Astrocyte (in vitro differentiated cells and primary cell): ENCODE results near the gene PRKG1. TPM values are rescaled to one million over a fixed set of nuclear protein-coding genes. Genes with fewer than 3 reads are reported as not detected.

Source experiments
- DNase-seq: peaks from one replicate; pipeline ENCODE4 v3.0.0-alpha.2; 2010; ENCODE audit warnings: low read depth
- FAIRE-seq: peaks from 2 replicates; lab custom pipeline; 2011; peaks lifted over from hg19 to GRCh38; lab: Jason Lieb, UNC
- H2AFZ ChIP-seq: 2 replicates; pipeline ENCODE4 v1.6.0; 2012; ENCODE audit warnings: low read depth, low read length, inconsistent platforms
- H3K27ac ChIP-seq: 2 replicates; pipeline ENCODE4 v1.5.1; 2011; ENCODE audit warnings: low read depth, low read length, inconsistent platforms
- H3K27me3 ChIP-seq: 2 replicates; pipeline ENCODE4 v1.6.0; 2011; ENCODE audit warnings: low read length, inconsistent platforms; ENCODE audit not compliant: insufficient read depth
- H3K36me3 ChIP-seq: 2 replicates; pipeline ENCODE4 v1.5.1; 2011; ENCODE audit warnings: low read length, inconsistent platforms; ENCODE audit not compliant: insufficient read depth
- H3K4me1 ChIP-seq: 2 replicates; pipeline ENCODE4 v1.5.1; 2011; ENCODE audit warnings: low read length, inconsistent platforms; ENCODE audit not compliant: insufficient read depth
- H3K4me2 ChIP-seq: 2 replicates; pipeline ENCODE4 v1.6.0; 2012; ENCODE audit warnings: low read length, inconsistent platforms
- H3K4me3 ChIP-seq: 2 replicates; pipeline ENCODE4 v1.5.1; 2011; ENCODE audit warnings: low read depth, mild to moderate bottlenecking, low read length, inconsistent platforms; ENCODE audit not compliant: insufficient read depth
- H3K79me2 ChIP-seq: 2 replicates; pipeline ENCODE4 v1.6.0; 2012; ENCODE audit warnings: mild to moderate bottlenecking, low read length, inconsistent platforms; ENCODE audit not compliant: insufficient read depth
- H3K9ac ChIP-seq: 2 replicates; pipeline ENCODE4 v1.6.0; 2012; ENCODE audit warnings: mild to moderate bottlenecking, low read length, inconsistent platforms
- H3K9me3 ChIP-seq: 2 replicates; pipeline ENCODE4 v1.5.1; 2012; ENCODE audit warnings: low read depth, mild to moderate bottlenecking, low read length, inconsistent platforms; ENCODE audit not compliant: insufficient read depth
- H4K20me1 ChIP-seq: 2 replicates; pipeline ENCODE4 v1.6.0; 2012; ENCODE audit warnings: low read length, inconsistent platforms; ENCODE audit not compliant: insufficient read depth
- H3K27ac Mint-ChIP-seq: one replicate; pipeline ENCODE4 v1.8.0; 2021; ENCODE audit warnings: mild to moderate bottlenecking, mixed read lengths; ENCODE audit not compliant: unreplicated experiment
- H3K27me3 Mint-ChIP-seq: one replicate; pipeline ENCODE4 v1.8.0; 2021; ENCODE audit warnings: low read depth, mixed read lengths; ENCODE audit not compliant: unreplicated experiment
- H3K36me3 Mint-ChIP-seq: one replicate; pipeline ENCODE4 v1.8.0; 2021; ENCODE audit warnings: low read depth, mixed read lengths; ENCODE audit not compliant: unreplicated experiment
- H3K4me1 Mint-ChIP-seq: one replicate; pipeline ENCODE4 v1.8.0; 2021; ENCODE audit warnings: low read depth, mixed read lengths; ENCODE audit not compliant: unreplicated experiment
- H3K4me3 Mint-ChIP-seq: one replicate; pipeline ENCODE4 v1.8.0; 2021; ENCODE audit warnings: mild to moderate bottlenecking, moderate library complexity, mixed read lengths; ENCODE audit not compliant: unreplicated experiment
- H3K9me3 Mint-ChIP-seq: one replicate; pipeline ENCODE4 v1.8.0; 2021; ENCODE audit warnings: mild to moderate bottlenecking, mixed read lengths; ENCODE audit not compliant: unreplicated experiment
- EZH2 ChIP-seq: IDR thresholded peaks from 2 replicates; pipeline ENCODE4 v1.6.1; 2012; ENCODE audit warnings: mild to moderate bottlenecking, low read length, inconsistent platforms; ENCODE audit not compliant: insufficient read depth
- total RNA-seq: library from RNA; stranded (reverse); gene quantifications from 2 replicates; pipeline ENCODE4 v1.2.1, GENCODE V29; 2021
- TF ChIP-seq, protein P1 (sequence below): IDR thresholded peaks from 2 replicates; pipeline ENCODE4 v1.5.1; 2011; ENCODE audit warnings: low read depth, mild to moderate bottlenecking, inconsistent platforms, low read length, moderate library complexity; ENCODE audit not compliant: insufficient read depth

Gene PRKG1
- total RNA-seq, 1 donor from 2014 or later: 3.1 TPM

DNA sequence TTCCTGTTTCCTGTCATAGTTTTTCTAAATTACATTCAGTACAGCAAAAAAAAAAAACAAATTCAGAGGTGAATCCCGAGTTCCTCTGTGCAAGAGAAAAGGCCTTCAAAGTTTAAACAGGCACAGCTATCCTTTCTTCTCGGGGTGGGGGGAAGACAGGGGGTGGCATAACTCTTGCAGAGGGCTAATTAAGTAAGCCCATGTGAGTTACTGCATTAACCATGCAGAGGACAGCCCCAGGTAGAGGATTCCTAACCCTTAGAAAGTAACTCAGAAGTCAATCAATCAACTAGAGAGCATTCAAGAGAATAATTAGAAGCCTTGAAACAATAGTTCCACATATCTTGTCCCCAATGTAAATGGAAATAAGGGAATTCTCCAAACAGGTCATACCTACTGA is 454.2 kb downstream of the PRKG1 start:
- Histone ChIP-seq H2AFZ (no peak overlapping the region), H3K27me3 (no peaks in the 10 kb centered on the region), H3K27ac (no peak overlapping the region), H3K9me3 (no peaks in the 10 kb centered on the region), H3K9ac (no peak overlapping the region), H3K79me2 (no peaks in the 10 kb centered on the region), H3K36me3 (no peaks in the 10 kb centered on the region), H4K20me1 (no peaks in the 10 kb centered on the region), H3K4me2 (no peak overlapping the region), H3K4me1 (no peaks in the 10 kb centered on the region), H3K4me3 (no peak overlapping the region)
- TF ChIP-seq EZH2: no peak
- TF ChIP-seq, protein P1, sequence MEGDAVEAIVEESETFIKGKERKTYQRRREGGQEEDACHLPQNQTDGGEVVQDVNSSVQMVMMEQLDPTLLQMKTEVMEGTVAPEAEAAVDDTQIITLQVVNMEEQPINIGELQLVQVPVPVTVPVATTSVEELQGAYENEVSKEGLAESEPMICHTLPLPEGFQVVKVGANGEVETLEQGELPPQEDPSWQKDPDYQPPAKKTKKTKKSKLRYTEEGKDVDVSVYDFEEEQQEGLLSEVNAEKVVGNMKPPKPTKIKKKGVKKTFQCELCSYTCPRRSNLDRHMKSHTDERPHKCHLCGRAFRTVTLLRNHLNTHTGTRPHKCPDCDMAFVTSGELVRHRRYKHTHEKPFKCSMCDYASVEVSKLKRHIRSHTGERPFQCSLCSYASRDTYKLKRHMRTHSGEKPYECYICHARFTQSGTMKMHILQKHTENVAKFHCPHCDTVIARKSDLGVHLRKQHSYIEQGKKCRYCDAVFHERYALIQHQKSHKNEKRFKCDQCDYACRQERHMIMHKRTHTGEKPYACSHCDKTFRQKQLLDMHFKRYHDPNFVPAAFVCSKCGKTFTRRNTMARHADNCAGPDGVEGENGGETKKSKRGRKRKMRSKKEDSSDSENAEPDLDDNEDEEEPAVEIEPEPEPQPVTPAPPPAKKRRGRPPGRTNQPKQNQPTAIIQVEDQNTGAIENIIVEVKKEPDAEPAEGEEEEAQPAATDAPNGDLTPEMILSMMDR: no peak
- DNase-seq (no peak), FAIRE-seq (no peak)
- no peaks in the 10 kb centered on the region for H3K27me3 Mint-ChIP-seq
- no peak overlapping the region for H3K27ac Mint-ChIP-seq
- no peak overlapping the region for H3K4me3 Mint-ChIP-seq
- H3K4me1 Mint-ChIP-seq: peaks cover 5% of the 10 kb centered on the region
- no peaks in the 10 kb centered on the region for H3K9me3 Mint-ChIP-seq
- H3K36me3 Mint-ChIP-seq: no peaks in the 10 kb centered on the region

DNA sequence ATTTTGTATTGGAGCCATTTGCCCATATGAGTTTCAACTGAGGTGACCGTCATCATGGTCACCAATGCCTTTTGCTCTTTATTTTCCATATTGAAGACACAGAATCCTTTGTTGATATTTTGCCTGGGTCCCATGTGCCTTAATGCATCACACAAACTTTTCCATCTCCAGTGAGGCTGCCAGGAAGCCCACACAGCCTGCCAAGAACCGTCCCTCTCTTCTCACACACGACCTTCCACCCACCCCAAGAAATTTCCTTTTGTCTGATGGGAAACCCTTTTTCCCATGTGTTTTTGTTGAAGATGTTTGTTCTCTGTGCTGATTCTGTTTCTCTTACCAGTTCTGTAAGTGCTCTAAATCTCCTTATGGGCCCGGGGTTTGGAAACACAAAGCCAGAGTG is 456.3 kb downstream of the PRKG1 start:
- Histone ChIP-seq H3K9ac (no peak overlapping the region), H3K4me3 (no peak overlapping the region), H2AFZ (no peak overlapping the region), H4K20me1 (no peaks in the 10 kb centered on the region), H3K27ac (no peak overlapping the region), H3K9me3 (no peaks in the 10 kb centered on the region), H3K36me3 (no peaks in the 10 kb centered on the region), H3K27me3 (no peaks in the 10 kb centered on the region), H3K4me2 (no peak overlapping the region), H3K79me2 (no peaks in the 10 kb centered on the region), H3K4me1 (no peaks in the 10 kb centered on the region)
- FAIRE-seq (no peak), DNase-seq (no peak)
- Mint-ChIP-seq H3K36me3 (no peaks in the 10 kb centered on the region), H3K27ac (no peak overlapping the region), H3K27me3 (no peaks in the 10 kb centered on the region), H3K4me3 (no peak overlapping the region), H3K4me1 (peaks cover 5% of the 10 kb centered on the region), H3K9me3 (no peaks in the 10 kb centered on the region)
- TF ChIP-seq EZH2: no peak
- TF ChIP-seq, protein P1: no peak

- no peak for TF ChIP-seq EZH2
- TF ChIP-seq, protein P1: no peak
- no peaks in the 10 kb centered on the region for H3K36me3 Mint-ChIP-seq
- no peak overlapping the region for H3K4me2 ChIP-seq
- no peaks in the 10 kb centered on the region for H3K4me1 ChIP-seq
- FAIRE-seq (no peak), DNase-seq (no peak)
- no peak overlapping the region for H2AFZ ChIP-seq
- H3K9me3 Mint-ChIP-seq: no peaks in the 10 kb centered on the region
- H3K27me3 ChIP-seq: no peaks in the 10 kb centered on the region
- H3K27ac Mint-ChIP-seq: no peak overlapping the region
- H3K4me3 Mint-ChIP-seq: no peak overlapping the region
- H3K4me1 Mint-ChIP-seq: peaks cover 5% of the 10 kb centered on the region
- H3K9ac ChIP-seq: no peak overlapping the region
- H3K79me2 ChIP-seq: no peaks in the 10 kb centered on the region
- no peaks in the 10 kb centered on the region for H3K36me3 ChIP-seq
- H3K27ac ChIP-seq: no peak overlapping the region
- no peaks in the 10 kb centered on the region for H3K27me3 Mint-ChIP-seq
- H3K4me3 ChIP-seq: no peak overlapping the region
- H3K9me3 ChIP-seq: no peaks in the 10 kb centered on the region
- H4K20me1 ChIP-seq: no peaks in the 10 kb centered on the region
Observed at GRCh38 chr10:51532044-51532443, 457.8 kb downstream of the PRKG1 start.
